Gastroesophageal sphincter (tissue), 4 donors: Measurements from ENCODE around the gene CD300H. TPM values are rescaled to one million over a fixed set of nuclear protein-coding genes. Genes with fewer than 3 reads are reported as not detected.

Experiments
- ATAC-seq: fragments of 150-250 bp; one replicate; pipeline ENCODE4 v1.9.1; 2016; ENCODE audit warnings: mild to moderate bottlenecking, moderate library complexity
- H3K27ac ChIP-seq, 4 donors: fragments of 200-600 bp; sonication (generic) in 3 of 4; 1 replicate in 3 of 4; 2 replicates in 1 of 4; pipeline ENCODE4 v1.5.1; 2016 to 2019
- H3K27me3 ChIP-seq: fragments of 200-600 bp; sonication (generic); one replicate; pipeline ENCODE4 v1.5.1; 2019
- H3K36me3 ChIP-seq, 2 donors: fragments of 200-600 bp; sonication (generic); one replicate each; pipeline ENCODE4 v1.5.1; 2019; ENCODE audit warnings: control low read depth in 1 of 2
- H3K4me1 ChIP-seq, 3 donors: fragments of 200-600 bp; sonication (generic); 1 replicate in 2 of 3; 2 replicates in 1 of 3; pipeline ENCODE4 v1.5.1; 2016 to 2019; ENCODE audit warnings: control low read depth in 2 of 3
- H3K4me3 ChIP-seq, 2 donors: fragments of 200-600 bp; sonication (generic); one replicate each; pipeline ENCODE4 v1.5.1; 2019; ENCODE audit warnings: mild to moderate bottlenecking in 1 of 2, moderate library complexity in 1 of 2
- H3K9me3 ChIP-seq, 3 donors: fragments of 200-600 bp; sonication (generic); one replicate each; pipeline ENCODE4 v1.5.1; 2017 to 2019; ENCODE audit warnings: control low read depth in 2 of 3
- CTCF ChIP-seq, 4 experiments: fragments of 200-600 bp in 2 of 4; fragments of 450-650 bp in 2 of 4; sonication (generic) in 1 of 4; IDR thresholded peaks; one replicate each; pipeline ENCODE4 v1.5.1; 2017 to 2019; ENCODE audit warnings: antibody characterized with exemption in 4 of 4, mild to moderate bottlenecking in 2 of 4, moderate library complexity in 2 of 4
- EP300 ChIP-seq: sonication (generic); formaldehyde crosslinking; IDR thresholded peaks from one replicate; pipeline ENCODE4 v1.6.1; 2017; ENCODE audit warnings: antibody characterized with exemption, mild to moderate bottlenecking
- POLR2A ChIP-seq, 2 donors: fragments of 450-650 bp; IDR thresholded peaks; one replicate each; pipeline ENCODE4 v1.6.1; 2017; ENCODE audit warnings: antibody characterized with exemption in 2 of 2, mild to moderate bottlenecking in 2 of 2, moderate library complexity in 1 of 2
- POLR2AphosphoS5 ChIP-seq: sonication (generic); formaldehyde crosslinking; IDR thresholded peaks from one replicate; pipeline ENCODE4 v1.6.1; 2017; ENCODE audit warnings: antibody characterized with exemption
- WGBS, 2 donors: methylation state at CpG; one replicate each; pipeline ENCODE4 v1.1.5; 2018; ENCODE audit warnings: low coverage in 1 of 2; 5-methylcytosine and 5-hydroxymethylcytosine counted together
- total RNA-seq, 4 donors: library from RNA; depleted of rRNA; stranded (reverse); fragments of >200 nt; gene quantifications; one replicate each; pipeline ENCODE4 v1.1.0, GENCODE V29; 2016

The CD300H gene
- total RNA-seq, 4 donors from 2014 or later: not detected

GRCh38 chr17:74603746-74604145 lies 36.4 kb upstream of the CD300H start:
- no peak overlapping the region for H3K4me3 ChIP-seq
- TF ChIP-seq EP300 (no peak), POLR2AphosphoS5 (no peak), POLR2A (IDR thresholded peaks at IDR 0.05) (no peak), CTCF (IDR thresholded peaks at IDR 0.05) (no peak)
- no peaks in the 10 kb centered on the region for H3K36me3 ChIP-seq
- peaks cover 8% of the 10 kb centered on the region for H3K27me3 ChIP-seq
- 87 to 91% methylated on average over 3 to 4 of the region's 5 CpGs for WGBS, 2 donors
- H3K4me1 ChIP-seq: peaks cover 0 to 14% (median 10%) of the 10 kb centered on the region in 3 donors
- H3K27ac ChIP-seq: no peak overlapping the region
- H3K9me3 ChIP-seq: no peaks in the 10 kb centered on the region
- ATAC-seq: no peak

- ATAC-seq: no peak
- TF ChIP-seq POLR2AphosphoS5 (no peak), CTCF (IDR thresholded peaks at IDR 0.05) (no peak), EP300 (no peak), POLR2A (IDR thresholded peaks at IDR 0.05) (no peak)
These were observed 35.8 kb upstream of the CD300H start for GRCh38 chr17:74603037-74603635.

GRCh38 chr17:74601944-74602572 lies 34.7 kb upstream of the CD300H start:
- 27 to 32% methylated on average over 4 to 8 of the region's 12 CpGs for WGBS, 2 donors
- Histone ChIP-seq H3K27ac (no peak overlapping the region), H3K4me3 (no peak overlapping the region), H3K36me3 (no peaks in the 10 kb centered on the region), H3K4me1 (peaks cover 0 to 14% (median 10%) of the 10 kb centered on the region in 3 donors), H3K9me3 (no peaks in the 10 kb centered on the region), H3K27me3 (peaks cover 23% of the 10 kb centered on the region)
- TF ChIP-seq CTCF (IDR thresholded peaks at IDR 0.05) (peak in 2 of 4 experiments; percentile 12 to 41), POLR2A (IDR thresholded peaks at IDR 0.05) (no peak), EP300 (no peak), POLR2AphosphoS5 (no peak)
- no peak for ATAC-seq

More at GRCh38 chr17:74603037-74603635, 35.8 kb upstream of the CD300H start:
- 58 to 71% methylated on average over 2 to 5 of the region's 6 CpGs for WGBS, 2 donors
- no peaks in the 10 kb centered on the region for H3K9me3 ChIP-seq
- H3K4me1 ChIP-seq: peaks cover 0 to 14% (median 10%) of the 10 kb centered on the region in 3 donors
- no peak overlapping the region for H3K4me3 ChIP-seq
- no peak overlapping the region for H3K27ac ChIP-seq
- peaks cover 14% of the 10 kb centered on the region for H3K27me3 ChIP-seq
- no peaks in the 10 kb centered on the region for H3K36me3 ChIP-seq

GRCh38 chr17:74599448-74599939 lies 32.2 kb upstream of the CD300H start:
- H3K27me3 ChIP-seq: peaks cover 36% of the 10 kb centered on the region
- ATAC-seq: no peak
- H3K36me3 ChIP-seq: no peaks in the 10 kb centered on the region
- H3K4me1 ChIP-seq: no peaks in the 10 kb centered on the region
- no peak overlapping the region for H3K27ac ChIP-seq
- H3K9me3 ChIP-seq: no peaks in the 10 kb centered on the region
- H3K4me3 ChIP-seq: no peak overlapping the region
- WGBS, 2 donors: 37 to 61% methylated on average over 6 to 9 of the region's 10 CpGs
- no peak for TF ChIP-seq POLR2A (IDR thresholded peaks at IDR 0.05)
- TF ChIP-seq POLR2AphosphoS5: no peak
- no peak for TF ChIP-seq EP300
- TF ChIP-seq CTCF (IDR thresholded peaks at IDR 0.05): no peak

GRCh38 chr17:74599023-74599399 lies 31.7 kb upstream of the CD300H start:
- no peaks in the 10 kb centered on the region for H3K9me3 ChIP-seq
- 0 to 11% methylated on average over 1 to 2 of the region's 3 CpGs for WGBS, 2 donors
- H3K4me3 ChIP-seq: no peak overlapping the region
- TF ChIP-seq CTCF (IDR thresholded peaks at IDR 0.05) (no peak), EP300 (no peak), POLR2A (IDR thresholded peaks at IDR 0.05) (no peak), POLR2AphosphoS5 (no peak)
- H3K4me1 ChIP-seq: no peaks in the 10 kb centered on the region
- H3K36me3 ChIP-seq: no peaks in the 10 kb centered on the region
- no peak overlapping the region for H3K27ac ChIP-seq
- H3K27me3 ChIP-seq: peaks cover 39% of the 10 kb centered on the region
- no peak for ATAC-seq
